Ammon's horn (tissue), 1 donor: ENCODE measurements around the gene SRC.
A peak's percentile ranks its signal among the peaks of the same experiment; 100 is the strongest.

Experiments
- DNase-seq: peaks from one replicate; pipeline ENCODE4 v3.0.0-alpha.2; 2016; ENCODE audit warnings: low spot score

SRC gene

DNA sequence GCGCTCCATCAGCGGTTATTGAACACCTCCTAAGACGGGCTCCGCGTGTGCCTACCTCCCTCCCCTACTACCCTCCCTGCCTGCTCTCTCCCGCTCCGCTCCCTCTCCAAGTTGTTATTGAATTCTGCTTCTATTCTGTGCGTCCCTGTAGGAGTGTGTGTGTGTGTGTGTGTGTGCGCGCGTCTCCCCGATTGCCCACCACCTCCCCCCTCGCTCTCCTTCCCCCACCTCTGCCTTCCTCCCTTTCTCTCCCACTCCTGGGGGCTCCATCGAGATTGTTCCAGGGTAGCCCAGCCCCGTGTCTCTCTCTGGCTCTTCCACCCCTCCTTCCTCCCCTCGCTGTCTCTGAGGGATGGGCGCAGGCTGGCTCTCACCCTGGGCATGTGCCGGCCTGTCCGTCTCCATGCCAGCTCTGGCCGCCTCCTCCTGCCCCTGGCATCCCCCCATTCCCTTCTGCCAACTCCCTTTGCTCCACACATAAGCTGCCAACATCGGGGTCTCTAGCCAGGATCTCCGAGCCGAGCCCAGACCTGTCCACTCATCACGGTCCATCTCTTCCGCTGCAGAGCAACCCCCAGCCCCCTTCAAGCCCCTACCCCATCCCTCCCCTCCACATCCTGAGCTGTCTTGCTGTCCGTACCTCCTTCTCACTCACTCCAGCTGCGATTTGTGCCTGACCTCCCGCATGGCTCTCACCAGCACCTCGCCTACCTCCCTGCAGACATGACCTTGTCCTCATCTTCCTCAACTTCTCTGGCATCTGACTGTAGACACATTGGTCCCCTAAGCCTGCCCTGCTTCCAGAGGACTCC, 68.5 kb downstream of the SRC start:
- no peak for DNase-seq

DNA sequence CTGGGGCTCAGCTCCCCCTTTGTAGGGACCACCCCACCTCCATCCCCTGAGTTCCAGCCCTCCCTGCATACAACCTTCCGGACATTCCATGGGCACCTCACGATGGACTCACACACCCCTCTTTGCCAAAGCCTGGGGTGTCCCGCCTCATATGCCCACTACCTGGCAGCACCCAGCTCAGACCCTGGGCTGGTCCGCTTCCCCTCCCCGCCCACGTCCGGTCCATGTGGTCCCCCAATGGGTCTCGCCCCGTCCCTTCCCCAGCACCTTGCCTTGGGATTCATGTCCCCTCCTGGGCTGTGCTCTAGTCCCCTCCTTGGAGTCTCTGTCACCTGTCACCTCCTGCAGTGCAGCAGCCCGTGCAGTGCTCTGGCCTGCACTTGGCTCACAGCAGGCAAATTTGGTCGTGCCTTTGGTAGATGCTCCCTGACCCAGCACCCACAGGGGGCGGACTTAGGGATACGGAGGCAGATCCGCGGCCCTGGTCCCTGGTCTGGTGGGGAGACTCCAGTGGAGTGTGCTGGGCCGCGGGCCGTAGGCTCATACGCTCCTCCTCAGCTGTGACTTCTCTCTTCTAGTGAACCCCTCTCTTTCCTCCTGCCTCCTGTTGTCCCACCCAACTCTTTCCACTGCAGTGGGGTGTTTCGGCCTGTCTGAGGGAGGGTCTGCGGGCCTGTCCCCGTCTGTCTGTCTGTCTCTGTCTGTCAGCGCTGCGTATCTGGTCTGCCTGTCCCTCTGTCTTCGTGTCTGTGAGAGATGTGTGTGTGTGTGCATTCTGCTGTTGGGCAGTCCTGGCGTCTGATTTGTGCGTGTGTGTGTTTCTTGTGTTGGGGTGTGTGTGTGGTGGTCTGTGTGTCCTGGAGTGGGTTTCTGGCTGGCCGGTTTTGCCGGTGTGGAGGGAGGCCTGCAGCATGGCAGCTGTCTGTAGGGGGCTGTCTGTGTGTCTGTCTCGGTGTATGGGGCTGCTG, 69.5 kb downstream of the SRC start:
- no peak for DNase-seq

DNA sequence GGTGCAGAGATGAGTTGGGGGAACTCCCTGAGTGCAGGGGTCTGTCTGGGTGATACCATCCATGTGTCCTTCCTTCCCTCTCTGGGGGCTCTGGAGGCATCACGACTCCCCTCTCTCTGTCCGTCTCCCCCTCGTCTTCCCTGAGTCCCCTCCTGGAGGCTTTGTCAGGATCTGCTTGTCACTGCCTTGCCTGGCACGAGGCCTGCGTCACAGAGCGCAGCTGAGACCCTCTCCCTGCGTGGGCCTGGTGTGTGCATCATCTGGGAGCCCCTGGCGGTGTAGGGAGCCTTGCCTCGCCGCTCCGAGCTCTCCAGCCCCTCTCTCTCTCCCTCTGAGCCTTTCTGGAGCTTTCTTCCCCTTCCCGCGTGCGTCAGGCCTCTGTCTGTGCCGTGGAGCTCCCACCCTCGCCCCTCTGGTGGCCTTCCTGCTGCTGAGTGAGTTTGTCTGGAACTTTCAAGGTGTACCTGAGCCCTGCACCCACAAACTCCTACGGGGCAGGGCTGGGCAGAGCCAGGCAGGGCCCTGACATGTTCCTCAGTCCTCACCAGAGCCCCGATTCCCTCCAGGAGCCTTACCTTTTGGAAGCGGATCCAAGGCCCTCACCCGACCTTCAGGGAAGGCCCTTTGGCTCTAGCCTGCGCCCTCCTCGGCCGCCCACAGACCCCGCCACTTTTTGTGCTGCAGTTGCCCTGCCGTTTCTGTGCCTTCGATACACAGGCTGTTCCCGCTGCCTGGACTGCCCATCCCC, 70.3 kb downstream of the SRC start:
- DNase-seq = no peak

DNA sequence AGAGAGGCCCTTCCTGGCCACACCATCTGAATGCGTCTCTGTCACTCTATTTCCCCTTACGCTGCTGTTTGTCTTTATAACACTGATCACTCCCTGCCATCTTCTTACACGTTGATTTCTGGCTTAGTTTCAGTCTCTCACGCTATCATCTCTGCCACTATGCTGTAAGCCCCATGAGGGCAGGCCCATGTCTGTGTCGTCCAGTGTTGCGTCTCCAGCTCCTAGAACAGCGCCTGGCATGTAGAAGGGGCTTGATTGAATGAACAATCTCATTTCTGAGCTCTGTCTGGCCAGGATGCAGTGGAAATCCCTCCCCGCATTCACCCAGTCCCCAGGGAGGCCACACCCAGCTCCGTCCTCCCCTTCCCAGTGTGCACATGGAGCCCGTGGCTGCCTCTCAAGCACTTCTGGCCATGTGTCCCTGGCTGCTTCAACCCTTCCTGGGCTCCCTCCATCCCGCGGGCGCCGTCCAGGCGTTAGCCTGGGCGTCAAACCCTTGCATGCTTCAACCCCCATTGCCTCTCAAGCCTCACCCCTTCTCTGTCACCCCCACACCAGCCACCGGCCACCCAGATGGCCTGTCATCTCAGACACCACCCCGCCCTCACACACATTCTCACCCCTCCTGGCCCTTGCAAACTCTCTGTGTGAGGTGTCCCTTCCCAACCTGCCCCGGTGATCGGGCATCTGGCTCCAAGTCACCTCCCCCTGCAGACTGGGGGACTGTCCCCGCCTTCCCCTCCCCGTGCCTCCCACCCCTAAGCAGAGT, 71.1 kb downstream of the SRC start:
- DNase-seq = no peak

DNA sequence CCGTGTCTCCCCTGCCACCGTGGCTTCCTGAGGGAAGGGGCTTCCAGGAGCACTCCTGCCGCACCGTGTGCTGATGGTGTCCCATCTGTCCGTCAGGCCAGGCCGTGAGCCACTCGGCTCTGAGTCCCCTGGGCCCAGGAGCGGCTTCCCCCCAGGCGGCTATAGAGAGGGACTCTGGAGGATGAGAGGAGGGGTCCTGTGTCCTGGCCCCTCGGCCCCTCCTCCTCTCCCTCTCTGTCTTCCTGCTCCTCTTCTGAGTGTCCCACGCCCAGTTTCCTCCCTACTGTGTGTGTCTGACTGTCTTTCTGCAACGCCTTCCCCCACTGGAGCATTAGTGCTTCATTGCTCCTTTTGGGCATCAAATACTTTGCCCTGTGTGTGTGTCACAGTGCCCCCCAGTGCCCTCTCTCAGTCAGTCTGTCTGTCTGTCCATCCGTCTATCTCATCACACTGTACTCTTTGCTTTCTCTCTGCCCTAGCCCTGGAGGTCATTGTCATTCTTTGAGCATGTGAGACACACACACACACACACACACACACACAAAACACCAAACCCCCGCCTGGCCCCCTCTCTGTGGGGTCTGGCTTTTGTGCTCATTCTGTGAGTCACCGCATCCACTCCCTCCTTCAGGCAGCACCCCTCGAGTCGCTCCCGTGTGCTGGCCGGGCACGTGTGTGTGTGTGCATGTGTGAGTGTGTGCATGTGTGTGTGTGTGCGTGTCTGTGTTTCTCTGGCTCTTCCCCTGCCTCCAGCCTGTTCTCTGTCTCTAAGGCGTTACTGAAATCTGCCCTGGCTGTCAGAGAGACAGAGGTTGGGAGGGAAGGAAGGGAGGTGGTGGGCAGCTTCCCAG, 71.9 kb downstream of the SRC start:
- no peak for DNase-seq

DNA sequence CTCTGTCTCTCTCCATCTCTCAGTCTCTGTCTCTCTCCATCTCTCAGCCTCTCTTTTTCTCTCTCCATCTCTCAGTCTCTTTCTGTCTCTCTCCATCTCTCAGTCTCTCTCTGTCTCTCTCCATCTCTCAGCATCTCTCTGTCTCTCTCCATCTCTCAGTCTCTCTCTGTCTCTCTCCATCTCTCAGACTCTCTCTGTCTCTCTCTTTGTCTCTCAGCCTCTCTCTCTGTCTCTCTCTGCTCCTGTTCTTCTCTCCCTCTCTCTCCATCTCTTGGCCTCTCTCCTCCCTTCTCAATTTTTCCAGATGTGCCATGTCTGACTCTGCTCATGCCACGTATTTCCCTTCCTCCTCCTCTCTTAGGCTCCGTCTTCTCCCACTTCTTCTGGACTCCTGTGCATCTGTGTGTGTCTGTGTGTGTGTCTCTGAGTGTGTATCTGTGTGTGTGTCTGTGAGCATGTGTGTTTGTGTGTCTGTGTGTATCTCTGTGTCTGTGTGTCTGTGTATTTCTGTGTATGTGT, 72.7 kb downstream of the SRC start:
- DNase-seq = no peak

DNA sequence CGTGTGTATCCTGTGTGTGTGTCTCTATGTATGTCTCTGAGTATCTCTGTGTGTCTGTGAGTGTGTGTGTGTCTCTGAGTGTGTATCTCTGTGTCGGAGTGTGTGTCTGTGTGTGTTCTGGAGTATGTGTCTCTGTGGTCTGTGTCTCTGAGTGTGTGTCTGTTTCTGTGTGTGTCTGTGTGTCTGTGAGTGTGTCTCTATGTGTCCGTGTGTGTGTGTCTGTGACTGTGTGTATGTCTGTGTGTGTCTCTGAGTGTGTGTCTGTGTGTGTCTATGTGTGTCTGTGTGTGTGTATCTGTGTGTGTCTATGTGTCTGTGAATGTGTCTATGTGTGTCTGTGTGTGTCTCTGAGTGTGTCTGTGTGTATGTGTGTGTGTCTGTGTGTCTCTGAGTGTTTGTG, 73.4 kb downstream of the SRC start:
- no peak for DNase-seq

DNA sequence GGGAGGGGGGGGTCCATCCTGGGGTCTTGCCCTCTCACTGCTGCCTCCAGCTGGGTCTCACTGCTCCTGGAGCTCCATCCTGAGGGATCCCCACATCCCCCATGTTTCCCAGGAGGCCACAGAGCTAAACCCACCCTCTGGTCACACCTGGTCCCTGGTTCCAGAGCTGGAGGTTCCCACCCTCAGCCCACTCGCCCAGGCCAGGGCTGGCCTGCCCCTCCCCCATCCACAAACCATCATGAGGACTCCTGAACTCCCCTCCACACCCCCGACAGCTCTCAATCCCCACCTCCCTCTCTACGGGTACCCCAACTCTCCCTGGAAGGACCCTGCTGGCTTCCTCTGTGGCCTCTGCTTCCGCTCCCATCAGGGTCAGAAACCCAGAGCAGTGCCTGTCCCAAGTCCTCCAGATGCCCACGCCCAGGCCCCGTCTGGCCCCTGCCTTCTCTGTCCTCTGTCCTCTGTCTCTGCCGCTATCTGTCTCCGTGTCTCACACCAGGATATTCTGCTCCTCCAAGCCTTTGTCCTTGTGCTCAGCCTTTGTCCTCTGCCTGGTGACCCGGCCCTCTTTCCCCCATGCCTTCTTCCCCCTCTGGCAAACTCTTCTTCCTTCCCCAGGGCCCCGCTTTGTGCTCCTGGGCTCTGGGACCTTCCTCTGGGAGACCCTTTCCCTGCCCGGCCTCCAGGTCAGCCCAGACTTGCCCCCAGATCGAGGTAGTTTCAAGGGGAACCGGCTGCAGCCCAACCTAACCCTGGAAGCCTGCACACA, 74.0 kb downstream of the SRC start:
- DNase-seq = no peak

DNA sequence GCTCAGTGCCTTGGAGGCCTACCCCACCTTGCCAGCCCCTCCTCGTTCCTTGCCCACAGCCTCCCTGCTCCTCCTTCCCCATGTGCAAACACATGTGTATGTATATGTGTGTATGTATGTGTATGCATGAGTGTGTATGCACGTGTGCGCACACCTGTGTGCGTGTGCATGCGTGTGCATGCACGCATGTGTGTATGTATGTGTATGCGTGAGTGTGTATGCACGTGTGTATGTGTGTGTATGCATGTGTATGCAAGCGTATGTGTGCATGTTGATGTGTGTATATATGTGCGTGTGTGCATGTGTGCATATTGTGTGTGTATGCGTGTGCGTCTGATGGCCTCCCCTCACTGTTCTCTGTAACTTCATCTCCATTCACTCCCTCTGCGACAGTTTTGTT, 74.7 kb downstream of the SRC start:
- DNase-seq = no peak

DNA sequence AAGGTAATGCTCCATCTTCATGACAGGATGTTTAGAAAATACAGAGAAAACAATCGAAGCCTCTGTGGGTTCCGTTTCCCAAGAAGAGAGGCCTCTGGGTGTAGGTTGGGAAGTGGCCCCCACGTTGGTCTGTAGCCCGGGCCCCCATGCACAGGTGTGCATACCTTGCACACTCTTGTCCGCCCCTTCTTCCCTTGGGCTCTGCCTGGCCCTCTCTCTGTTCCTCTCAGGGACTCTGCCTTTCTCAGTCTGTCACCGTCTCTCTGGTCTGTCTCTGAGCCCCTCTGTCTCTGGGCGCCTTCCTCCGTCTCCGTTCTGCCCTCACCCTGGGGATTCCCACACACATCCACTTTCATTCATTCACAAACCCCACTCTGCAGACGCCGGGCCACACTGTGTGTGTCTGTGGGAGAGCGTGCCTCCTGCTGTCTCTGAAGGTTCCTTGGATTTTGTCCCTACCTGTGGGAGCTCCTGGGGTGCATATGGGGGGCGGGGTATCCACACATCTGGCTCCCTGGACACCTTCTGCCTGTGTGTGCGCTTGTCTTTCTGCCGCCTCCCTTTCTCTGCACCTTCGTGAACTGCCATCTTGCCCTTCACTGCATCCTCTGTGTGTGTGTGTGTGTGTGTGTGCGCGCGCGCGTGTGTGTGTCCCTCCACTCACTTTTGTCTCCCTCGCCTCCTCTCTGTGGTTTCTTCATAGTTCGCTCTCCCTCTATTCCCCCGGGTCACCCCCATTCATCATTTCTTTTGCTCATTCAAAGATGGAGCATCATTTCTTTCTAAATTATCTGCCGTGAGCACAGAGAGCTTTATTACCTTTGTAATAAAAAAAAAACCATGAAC, 75.3 kb downstream of the SRC start:
- DNase-seq = no peak

DNA sequence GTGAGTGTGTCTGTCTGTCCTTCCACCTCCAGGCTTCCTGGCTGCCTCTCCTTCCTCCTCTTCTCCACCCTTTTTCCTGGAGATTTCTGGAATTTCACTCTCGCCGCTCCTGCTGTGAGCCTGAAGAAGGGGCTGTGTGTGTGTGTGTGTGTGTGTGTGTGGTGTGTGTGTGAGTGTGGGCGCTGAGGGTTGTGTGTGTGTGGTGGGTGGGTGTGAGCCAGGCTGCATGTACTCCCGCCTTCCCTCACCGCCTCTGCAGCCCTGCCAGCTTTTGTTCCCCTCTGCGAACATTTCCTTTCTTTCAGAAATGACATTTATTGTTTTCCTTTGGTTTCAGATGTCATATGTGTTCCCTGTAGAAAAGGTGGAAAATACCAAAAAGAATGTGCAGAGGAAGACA, 76.0 kb downstream of the SRC start:
- DNase-seq = peak; percentile 63

DNA sequence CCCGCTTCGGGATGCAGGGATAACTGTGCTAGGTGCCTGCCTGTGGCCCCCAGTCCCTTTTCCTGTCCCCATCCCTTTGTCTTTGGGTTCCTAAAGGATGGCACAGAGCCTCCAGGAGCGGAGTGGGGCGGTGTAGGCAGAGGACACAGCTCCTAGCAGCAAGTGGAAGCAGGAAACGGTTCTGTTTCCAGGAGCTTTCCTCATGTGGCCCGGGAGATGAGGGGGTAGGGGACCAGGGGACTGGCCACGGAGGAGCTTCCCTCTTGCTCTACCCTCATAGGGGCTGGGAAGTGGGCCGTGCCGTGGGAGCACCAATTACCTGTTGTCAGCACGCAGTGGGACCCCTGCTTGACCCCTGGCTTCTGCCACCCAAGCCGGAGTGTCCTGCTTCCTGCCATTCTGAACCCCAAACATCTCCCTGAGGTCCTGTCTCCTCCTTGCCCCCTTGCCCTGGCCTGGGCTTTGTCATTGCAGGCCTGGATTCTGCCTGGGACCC, 76.9 kb downstream of the SRC start:
- no peak for DNase-seq

DNA sequence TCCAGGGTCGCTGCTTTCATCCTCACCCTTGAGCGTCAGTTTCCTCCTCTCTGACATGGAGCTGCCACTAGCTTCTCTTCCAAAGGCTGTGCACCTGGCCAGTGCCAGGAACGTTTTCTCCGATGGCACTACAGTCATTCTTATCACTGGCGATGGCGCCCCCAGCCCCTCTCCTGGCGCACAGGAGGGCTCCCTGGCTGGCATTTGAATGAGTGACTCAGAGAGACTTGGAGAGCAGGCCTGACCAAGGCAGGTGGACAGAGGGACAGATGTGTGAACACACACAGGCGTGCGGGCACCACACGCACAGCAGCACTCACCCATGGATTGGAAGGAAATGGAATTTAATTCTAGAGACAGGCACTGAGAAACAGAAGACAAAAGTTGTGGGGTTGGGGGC, 77.6 kb downstream of the SRC start:
- DNase-seq = no peak

DNA sequence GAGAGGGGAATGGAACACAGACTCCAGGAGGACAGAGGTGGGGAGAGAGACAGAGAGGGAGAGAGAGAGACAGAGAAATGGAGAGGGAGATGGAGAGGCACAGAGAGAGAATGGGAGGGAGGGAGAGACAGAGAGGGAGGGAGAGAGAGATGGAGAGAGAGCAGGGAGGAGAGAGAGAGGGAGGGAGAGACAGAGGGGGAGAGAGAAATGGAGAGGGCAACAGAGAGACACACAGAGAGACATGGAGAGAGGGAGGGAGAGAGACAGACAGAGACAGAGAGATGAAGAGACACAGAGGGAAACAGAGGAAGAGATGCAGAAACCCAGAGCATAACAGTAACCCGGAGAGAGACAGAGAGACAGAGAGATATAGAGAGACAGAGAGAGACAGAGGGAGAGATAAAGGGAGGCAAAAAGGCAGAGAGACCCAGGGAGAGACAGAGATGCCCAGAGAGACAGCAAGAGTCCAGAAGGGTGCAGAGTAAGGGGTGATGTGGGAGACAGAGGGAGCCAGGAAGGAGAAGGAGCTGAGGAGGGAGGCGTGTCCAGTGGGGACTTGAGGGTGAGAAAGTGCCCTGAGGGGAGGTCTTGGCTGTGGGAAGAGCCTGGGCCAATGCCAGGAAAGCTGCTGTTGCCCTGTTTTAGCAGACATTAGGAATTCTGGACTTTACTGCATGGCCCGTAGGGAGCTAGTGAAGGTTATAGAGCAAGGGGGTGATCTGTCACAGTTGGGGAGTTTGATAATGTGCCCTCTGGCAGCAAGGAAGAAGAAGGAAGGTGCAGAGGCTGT, 78.3 kb downstream of the SRC start:
- DNase-seq = no peak

DNA sequence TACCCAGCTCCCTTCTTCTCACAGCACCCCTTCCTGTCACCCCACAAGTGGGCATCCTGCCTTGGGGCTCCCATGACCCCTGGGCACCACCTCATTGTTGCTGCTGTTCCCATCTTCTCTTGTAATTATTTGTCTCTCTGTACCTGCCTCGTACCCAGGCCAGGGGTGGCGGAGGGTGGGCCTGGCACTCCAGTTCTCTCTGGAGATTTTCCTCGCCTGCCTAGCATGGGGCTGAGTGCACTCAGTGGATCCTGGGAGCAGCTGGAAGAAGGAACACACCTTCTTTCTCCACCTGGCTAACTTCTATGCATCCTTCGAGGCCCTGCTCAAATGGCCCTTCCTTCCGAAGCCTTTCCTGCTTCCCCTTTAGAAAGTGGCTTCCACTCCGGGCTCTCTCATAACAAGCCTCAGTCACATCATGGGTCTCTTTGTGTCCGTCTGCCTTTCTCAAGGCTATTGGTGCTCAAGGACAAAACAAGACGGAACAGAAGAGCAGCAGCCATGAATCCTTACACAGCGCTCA, 79.2 kb downstream of the SRC start:
- DNase-seq = no peak

DNA sequence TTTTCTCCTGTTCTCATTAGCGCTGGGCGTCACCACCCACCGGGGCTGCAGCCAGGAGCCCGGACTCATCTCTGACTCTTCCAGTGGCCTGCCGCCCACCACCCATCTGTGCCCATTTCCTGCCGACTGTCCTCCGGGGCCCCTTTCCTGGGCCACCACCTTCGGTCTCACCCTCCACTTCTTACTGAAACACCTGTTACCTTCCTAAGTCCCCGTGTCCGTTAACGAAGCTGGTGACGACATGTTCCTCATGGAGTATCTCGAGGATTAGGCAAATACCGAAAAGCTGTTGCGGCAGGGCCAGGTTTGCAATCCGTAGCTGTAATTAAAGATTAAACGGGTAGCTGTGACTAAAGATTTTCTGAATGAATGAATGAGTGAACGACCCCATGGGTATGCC, 80.2 kb downstream of the SRC start:
- DNase-seq = no peak

DNA sequence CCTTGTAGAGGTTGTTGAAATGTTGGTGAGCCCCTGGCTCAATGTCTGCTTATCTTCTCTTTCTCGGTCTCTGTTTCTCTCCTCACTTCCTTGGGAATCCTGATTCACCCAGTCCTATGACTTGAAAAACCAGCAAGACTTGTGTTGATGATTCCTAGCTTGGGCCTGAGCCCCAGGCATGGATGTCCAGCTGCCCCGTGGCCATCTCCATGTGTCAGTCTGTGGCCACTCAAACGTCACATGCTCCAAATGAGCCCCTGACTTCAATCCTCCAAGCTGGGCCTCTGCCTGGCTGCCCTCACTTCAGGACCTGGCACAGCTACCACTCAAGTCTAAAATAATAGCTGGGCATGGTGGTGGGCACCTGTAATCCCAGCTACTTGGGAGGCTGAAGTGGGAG, 81.0 kb downstream of the SRC start:
- DNase-seq = no peak

DNA sequence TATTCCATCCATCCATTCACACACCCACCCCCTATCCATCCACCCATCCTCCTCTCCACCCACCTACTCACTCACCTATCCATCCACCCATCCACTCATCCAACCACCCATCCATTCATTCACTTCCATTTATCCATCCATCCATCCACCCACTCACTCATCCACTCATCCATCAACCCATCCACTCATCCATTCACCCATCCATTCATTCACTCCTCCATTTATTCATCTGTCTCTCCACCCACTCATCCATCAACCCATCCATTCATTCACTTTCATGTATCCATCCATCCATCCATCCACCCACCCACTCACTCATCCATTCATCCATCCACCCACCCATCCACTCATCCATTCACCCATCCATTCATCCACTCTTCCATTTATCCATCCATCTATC, 84.1 kb downstream of the SRC start:
- DNase-seq = no peak
